GM21737 (cell line): ENCODE data around the gene PGAM2.
A peak's percentile ranks its signal among the peaks of the same experiment; 100 is the strongest.
"Not testable (repeated sequence)": the region's sequence is repeated elsewhere in the genome, so short reads cannot be mapped to it uniquely, and the experiment has no call there.

Source experiments
- ATAC-seq: cut with Tn5 transposase; IDR thresholded peaks from one replicate; pipeline ENCODE4 v1.9.1; 2021; ENCODE audit warnings: mild to moderate bottlenecking, moderate library complexity; ENCODE audit not compliant: unreplicated experiment

The PGAM2 gene

GRCh38 chr7:44052771-44053365 lies 12.5 kb downstream of the PGAM2 start:
- ATAC-seq, result no peak

GRCh38 chr7:44051611-44052220 lies 13.7 kb downstream of the PGAM2 start:
- ATAC-seq, result no peak

- ATAC-seq, result no peak
These were observed 14.3 kb downstream of the PGAM2 start for GRCh38 chr7:44050915-44051560.

- no peak for ATAC-seq
These were observed 15.0 kb downstream of the PGAM2 start for GRCh38 chr7:44050121-44050914.

GRCh38 chr7:44048031-44048795 lies 17.2 kb downstream of the PGAM2 start:
- no peak for ATAC-seq

- ATAC-seq, result peak; percentile 55
These were observed 18.9 kb downstream of the PGAM2 start for GRCh38 chr7:44046321-44047061.

GRCh38 chr7:44045226-44046014 lies 19.9 kb downstream of the PGAM2 start:
- no peak for ATAC-seq

GRCh38 chr7:44044315-44045225 lies 20.8 kb downstream of the PGAM2 start, which contains the start of gene DBNL:
Gene DBNL (plus strand): TSS chr7:44044702. CDS start chr7:44044738, 36 bp downstream.
- peak; percentile 71 for ATAC-seq

GRCh38 chr7:44043902-44044301 lies 21.5 kb downstream of the PGAM2 start:
- ATAC-seq, result no peak

- no peak for ATAC-seq
These were observed 23.1 kb downstream of the PGAM2 start for GRCh38 chr7:44042221-44042620.

GRCh38 chr7:44040493-44040891 lies 24.9 kb downstream of the PGAM2 start:
- ATAC-seq, result peak; percentile 42

GRCh38 chr7:44039800-44040492 lies 25.4 kb downstream of the PGAM2 start:
- peak; percentile 3 for ATAC-seq

GRCh38 chr7:44038961-44039558 lies 26.3 kb downstream of the PGAM2 start:
- ATAC-seq, result peak; percentile 48

- ATAC-seq, result not testable (repeated sequence)
These were observed 26.8 kb downstream of the PGAM2 start for GRCh38 chr7:44038553-44038952.

- ATAC-seq, result not testable (repeated sequence)
These were observed 27.4 kb downstream of the PGAM2 start for GRCh38 chr7:44037951-44038350.

GRCh38 chr7:44036364-44036763 lies 29.0 kb downstream of the PGAM2 start:
- ATAC-seq, result not testable (repeated sequence)
